ENCODE measurements around the gene DIP2C.

The DIP2C gene

DNA sequence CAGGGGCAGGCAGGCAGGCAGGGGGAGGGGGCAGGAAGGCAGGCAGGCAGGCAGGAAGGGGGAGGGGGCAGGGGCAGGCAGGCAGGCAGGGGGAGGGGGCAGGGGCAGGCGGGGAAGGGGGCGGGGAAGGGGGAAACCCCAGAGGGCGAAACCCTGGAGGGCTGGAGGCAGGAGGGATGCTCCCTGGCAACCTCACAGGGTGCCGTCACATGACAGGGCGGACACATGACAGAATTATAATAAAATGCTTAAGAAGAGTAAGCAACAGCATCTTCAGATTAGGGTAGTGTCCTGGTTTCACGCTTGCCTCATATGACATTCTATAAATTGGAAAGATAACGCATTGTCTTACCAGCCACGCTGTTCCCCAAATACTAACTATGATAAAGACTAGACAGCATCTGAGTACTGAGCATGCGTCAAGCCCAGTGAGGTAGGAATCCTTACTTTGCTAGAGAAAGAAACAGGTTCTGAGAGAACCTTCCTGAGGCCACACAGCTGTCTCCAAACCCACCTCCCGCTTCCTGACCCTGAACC is 131.6 kb downstream of the DIP2C start:
- H3K4me1 ChIP-seq (ENCODE audit: control insufficient read depth in 1 of 2, insufficient read depth in 2 of 2, low read length in 2 of 2), result peaks cover 31 to 43% of the 10 kb centered on the region in 2 experiments
- no peak overlapping the region for H2BK5ac ChIP-seq (ENCODE audit: low read depth, low read length, poor library complexity)
- H3K79me1 ChIP-seq (ENCODE audit: low read length), result peaks cover 16% of the 10 kb centered on the region
- H4K91ac ChIP-seq (ENCODE audit: low read depth, low read length), result peak overlapping the region; percentile 61
- H3K9ac ChIP-seq (ENCODE audit: low read length), result no peak overlapping the region
- peak overlapping the region; percentile 63 for H2BK12ac ChIP-seq (ENCODE audit: low read length)
- no peak overlapping the region for H2AK5ac ChIP-seq (ENCODE audit: low read length)
- no peak overlapping the region for H3K14ac ChIP-seq (ENCODE audit: low read length)
- peak overlapping the region; percentile 50 for H2BK120ac ChIP-seq (ENCODE audit: insufficient read depth, low read length, poor library complexity)
- H4K12ac ChIP-seq (ENCODE audit: low read depth, low read length), result no peak overlapping the region
- H3K36me3 ChIP-seq (ENCODE audit: control insufficient read depth in 1 of 2, insufficient read depth in 2 of 2, low read length in 2 of 2), result no peaks in the 10 kb centered on the region
- no peak overlapping the region for H3K27ac ChIP-seq (ENCODE audit: low read depth, low read length)
- H3K4ac ChIP-seq (ENCODE audit: low read depth, low read length), result no peak overlapping the region
- H3K18ac ChIP-seq (ENCODE audit: low read length), result no peak overlapping the region
- peaks cover 6% of the 10 kb centered on the region for H3K79me2 ChIP-seq (ENCODE audit: control insufficient read depth, insufficient read depth, low read length, poor library complexity)
- peak in 1 of 2 donors; percentile 28 for DNase-seq
- no peak overlapping the region for H2AFZ ChIP-seq (ENCODE audit: insufficient read depth, low read length, poor library complexity)
- H3K4me2 ChIP-seq (ENCODE audit: low read length), result no peak overlapping the region
- H4K8ac ChIP-seq (ENCODE audit: low read depth, low read length), result no peak overlapping the region
- peaks cover 1% of the 10 kb centered on the region for H3K9me3 ChIP-seq (ENCODE audit: insufficient read depth, low read depth, low read length)
- H3K4me3 ChIP-seq (ENCODE audit: low read depth, low read length), result no peak overlapping the region
- no peaks in the 10 kb centered on the region for H3K27me3 ChIP-seq (ENCODE audit: insufficient read depth, low read length)
- no CpG with 5 or more reads among the region's 10 CpGs for WGBS (ENCODE audit: extremely low coverage, insufficient coverage, insufficient read length)
- H3K23ac ChIP-seq (ENCODE audit: low read length), result no peak overlapping the region

DNA sequence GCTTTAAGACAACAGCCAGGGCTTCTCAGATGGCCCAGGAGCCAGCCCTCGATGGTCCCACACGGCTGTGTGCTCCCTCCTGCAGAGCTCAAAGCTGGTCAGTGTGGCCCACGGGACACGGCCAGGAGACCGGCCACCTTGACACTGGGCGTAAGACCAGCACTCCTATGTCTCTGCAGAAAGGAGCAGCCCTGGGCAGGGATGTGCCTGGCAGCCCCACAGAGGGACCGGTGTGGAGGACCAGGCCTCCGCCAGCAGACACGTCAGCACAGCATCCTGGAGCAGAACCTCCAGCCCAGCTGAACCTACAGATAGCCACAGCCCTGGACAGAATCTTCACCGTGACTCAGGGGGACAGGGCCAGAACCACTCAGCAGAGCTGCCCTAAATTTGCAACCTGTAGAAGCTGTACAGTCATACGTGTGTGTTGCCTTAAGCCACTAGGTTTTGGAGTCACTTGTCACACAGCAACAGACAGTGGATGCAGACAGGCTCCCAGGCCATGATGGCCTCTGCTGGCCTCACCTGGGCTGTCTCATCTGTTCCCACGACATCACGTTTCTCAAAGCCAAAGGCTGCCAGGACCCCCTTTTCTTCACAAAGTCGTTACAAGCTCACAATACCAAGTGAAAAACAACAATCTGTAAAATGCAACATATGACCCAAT is 132.4 kb downstream of the DIP2C start:
- WGBS (ENCODE audit: extremely low coverage, insufficient coverage, insufficient read length), result no CpG with 5 or more reads among the region's 14 CpGs
- DNase-seq, result no peak
- Histone ChIP-seq H2AK5ac (ENCODE audit: low read length) (peak overlapping the region; percentile 35), H3K36me3 (ENCODE audit: control insufficient read depth in 1 of 2, insufficient read depth in 2 of 2, low read length in 2 of 2) (no peaks in the 10 kb centered on the region), H3K79me1 (ENCODE audit: low read length) (peaks cover 16% of the 10 kb centered on the region), H3K14ac (ENCODE audit: low read length) (peak overlapping the region; percentile 1), H3K27me3 (ENCODE audit: insufficient read depth, low read length) (no peaks in the 10 kb centered on the region), H3K9me3 (ENCODE audit: insufficient read depth, low read depth, low read length) (peaks cover 1% of the 10 kb centered on the region), H4K91ac (ENCODE audit: low read depth, low read length) (no peak overlapping the region), H4K12ac (ENCODE audit: low read depth, low read length) (no peak overlapping the region), H2AFZ (ENCODE audit: insufficient read depth, low read length, poor library complexity) (no peak overlapping the region), H3K27ac (ENCODE audit: low read depth, low read length) (no peak overlapping the region), H2BK120ac (ENCODE audit: insufficient read depth, low read length, poor library complexity) (no peak overlapping the region), H3K79me2 (ENCODE audit: control insufficient read depth, insufficient read depth, low read length, poor library complexity) (peaks cover 6% of the 10 kb centered on the region), H3K4ac (ENCODE audit: low read depth, low read length) (no peak overlapping the region), H3K4me2 (ENCODE audit: low read length) (no peak overlapping the region), H4K8ac (ENCODE audit: low read depth, low read length) (no peak overlapping the region), H2BK12ac (ENCODE audit: low read length) (no peak overlapping the region), H3K18ac (ENCODE audit: low read length) (peak overlapping the region; percentile 15), H3K9ac (ENCODE audit: low read length) (no peak overlapping the region), H3K4me1 (ENCODE audit: control insufficient read depth in 1 of 2, insufficient read depth in 2 of 2, low read length in 2 of 2) (peaks cover 31 to 42% of the 10 kb centered on the region in 2 experiments), H2BK5ac (ENCODE audit: low read depth, low read length, poor library complexity) (no peak overlapping the region), H3K4me3 (ENCODE audit: low read depth, low read length) (peak overlapping the region; percentile 37), H3K23ac (ENCODE audit: low read length) (peak overlapping the region; percentile 37)

DNA sequence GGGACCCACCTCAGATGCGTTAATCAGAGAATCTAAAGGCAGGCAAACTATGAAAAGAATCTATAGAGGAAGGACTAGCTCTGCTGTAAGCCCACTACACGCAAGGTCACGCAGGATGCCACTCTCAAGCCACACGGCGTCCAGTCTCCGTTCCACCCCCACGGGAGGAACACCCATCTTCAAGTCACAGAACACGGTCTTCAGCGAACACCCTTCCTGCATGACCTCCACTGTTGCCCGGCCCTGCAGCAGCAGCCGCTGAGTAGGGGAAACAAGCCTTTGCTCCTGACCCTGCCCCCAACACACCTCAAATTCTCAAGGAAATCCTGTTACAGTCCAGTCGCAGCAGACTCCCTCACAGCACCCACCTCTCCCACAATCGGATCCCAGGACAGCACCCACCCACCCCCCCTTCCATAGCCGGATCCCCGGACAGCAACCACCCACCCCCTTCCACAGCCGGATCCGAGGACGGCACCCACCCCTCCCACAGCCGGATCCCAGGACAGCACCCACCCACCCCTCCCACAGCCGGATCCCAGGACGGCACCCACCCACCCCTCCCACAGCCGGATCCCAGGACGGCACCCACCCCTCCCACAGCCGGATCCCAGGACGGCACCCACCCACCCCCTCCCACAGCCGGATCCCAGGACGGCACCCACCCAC is 133.7 kb downstream of the DIP2C start:
- H3K9ac ChIP-seq (ENCODE audit: low read length), result no peak overlapping the region
- no peak overlapping the region for H3K4me2 ChIP-seq (ENCODE audit: low read length)
- peaks cover 1% of the 10 kb centered on the region for H3K9me3 ChIP-seq (ENCODE audit: insufficient read depth, low read depth, low read length)
- H3K36me3 ChIP-seq (ENCODE audit: control insufficient read depth in 1 of 2, insufficient read depth in 2 of 2, low read length in 2 of 2), result no peaks in the 10 kb centered on the region
- peaks cover 6% of the 10 kb centered on the region for H3K79me2 ChIP-seq (ENCODE audit: control insufficient read depth, insufficient read depth, low read length, poor library complexity)
- H3K23ac ChIP-seq (ENCODE audit: low read length), result peak overlapping the region; percentile 18
- H4K91ac ChIP-seq (ENCODE audit: low read depth, low read length), result no peak overlapping the region
- H3K27me3 ChIP-seq (ENCODE audit: insufficient read depth, low read length), result no peaks in the 10 kb centered on the region
- no peak overlapping the region for H2AFZ ChIP-seq (ENCODE audit: insufficient read depth, low read length, poor library complexity)
- H2BK5ac ChIP-seq (ENCODE audit: low read depth, low read length, poor library complexity), result no peak overlapping the region
- DNase-seq, result no peak
- H4K12ac ChIP-seq (ENCODE audit: low read depth, low read length), result no peak overlapping the region
- H3K4me3 ChIP-seq (ENCODE audit: low read depth, low read length), result no peak overlapping the region
- peaks cover 16% of the 10 kb centered on the region for H3K79me1 ChIP-seq (ENCODE audit: low read length)
- no peak overlapping the region for H2AK5ac ChIP-seq (ENCODE audit: low read length)
- H3K4me1 ChIP-seq (ENCODE audit: control insufficient read depth in 1 of 2, insufficient read depth in 2 of 2, low read length in 2 of 2), result peaks cover 30 to 34% of the 10 kb centered on the region in 2 experiments
- no CpG with 5 or more reads among the region's 27 CpGs for WGBS (ENCODE audit: extremely low coverage, insufficient coverage, insufficient read length)
- H3K18ac ChIP-seq (ENCODE audit: low read length), result peak overlapping the region; percentile 71
- H3K4ac ChIP-seq (ENCODE audit: low read depth, low read length), result no peak overlapping the region
- H2BK12ac ChIP-seq (ENCODE audit: low read length), result no peak overlapping the region
- H3K14ac ChIP-seq (ENCODE audit: low read length), result peak overlapping the region; percentile 42
- no peak overlapping the region for H3K27ac ChIP-seq (ENCODE audit: low read depth, low read length)
- H2BK120ac ChIP-seq (ENCODE audit: insufficient read depth, low read length, poor library complexity), result no peak overlapping the region
- no peak overlapping the region for H4K8ac ChIP-seq (ENCODE audit: low read depth, low read length)

DNA sequence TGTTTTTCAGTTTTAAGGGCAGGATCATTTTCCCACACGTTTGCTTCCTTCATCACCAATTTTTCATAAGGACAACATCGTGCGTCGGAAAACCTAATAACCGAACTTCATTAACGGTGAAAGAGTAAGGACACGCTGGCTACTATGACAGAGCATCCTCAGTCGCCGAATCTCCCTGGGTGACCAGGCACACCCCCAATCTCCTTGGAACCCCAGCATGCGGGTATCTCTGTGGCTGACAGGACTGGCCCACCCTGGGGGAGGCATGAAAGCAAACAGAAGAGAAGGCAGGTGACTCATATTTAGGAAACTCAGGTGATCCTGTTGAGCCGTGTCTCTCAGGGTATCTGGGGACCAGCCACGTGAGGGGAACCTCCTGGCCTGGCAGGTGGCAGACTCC is 134.2 kb downstream of the DIP2C start:
- no peak overlapping the region for H3K18ac ChIP-seq (ENCODE audit: low read length)
- no peak overlapping the region for H2BK12ac ChIP-seq (ENCODE audit: low read length)
- no peak overlapping the region for H3K14ac ChIP-seq (ENCODE audit: low read length)
- peaks cover 6% of the 10 kb centered on the region for H3K79me2 ChIP-seq (ENCODE audit: control insufficient read depth, insufficient read depth, low read length, poor library complexity)
- no CpG with 5 or more reads among the region's 12 CpGs for WGBS (ENCODE audit: extremely low coverage, insufficient coverage, insufficient read length)
- no peaks in the 10 kb centered on the region for H3K27me3 ChIP-seq (ENCODE audit: insufficient read depth, low read length)
- H3K36me3 ChIP-seq (ENCODE audit: control insufficient read depth in 1 of 2, insufficient read depth in 2 of 2, low read length in 2 of 2), result no peaks in the 10 kb centered on the region
- H3K9ac ChIP-seq (ENCODE audit: low read length), result no peak overlapping the region
- peaks cover 26 to 30% of the 10 kb centered on the region in 2 experiments for H3K4me1 ChIP-seq (ENCODE audit: control insufficient read depth in 1 of 2, insufficient read depth in 2 of 2, low read length in 2 of 2)
- no peak overlapping the region for H3K4ac ChIP-seq (ENCODE audit: low read depth, low read length)
- H3K23ac ChIP-seq (ENCODE audit: low read length), result no peak overlapping the region
- no peak overlapping the region for H2AFZ ChIP-seq (ENCODE audit: insufficient read depth, low read length, poor library complexity)
- H4K12ac ChIP-seq (ENCODE audit: low read depth, low read length), result no peak overlapping the region
- H3K4me3 ChIP-seq (ENCODE audit: low read depth, low read length), result no peak overlapping the region
- H3K9me3 ChIP-seq (ENCODE audit: insufficient read depth, low read depth, low read length), result peaks cover 1% of the 10 kb centered on the region
- H2BK5ac ChIP-seq (ENCODE audit: low read depth, low read length, poor library complexity), result no peak overlapping the region
- H2AK5ac ChIP-seq (ENCODE audit: low read length), result no peak overlapping the region
- peaks cover 16% of the 10 kb centered on the region for H3K79me1 ChIP-seq (ENCODE audit: low read length)
- H2BK120ac ChIP-seq (ENCODE audit: insufficient read depth, low read length, poor library complexity), result no peak overlapping the region
- DNase-seq, result no peak
- H3K27ac ChIP-seq (ENCODE audit: low read depth, low read length), result no peak overlapping the region
- no peak overlapping the region for H4K91ac ChIP-seq (ENCODE audit: low read depth, low read length)
- H3K4me2 ChIP-seq (ENCODE audit: low read length), result no peak overlapping the region
- H4K8ac ChIP-seq (ENCODE audit: low read depth, low read length), result no peak overlapping the region

Measured in trophoblast cell (in vitro differentiated cells and primary cell).